GM12878 (cell line): ENCODE measurements around the gene IGSF8. TPM values are rescaled to one million over a fixed set of nuclear protein-coding genes. Genes with fewer than 3 reads are reported as not detected.

ENCODE experiments used
- ATAC-seq: fragments of 200-7000 bp; cut with Tn5 transposase; 3 replicates; pipeline ENCODE4 v1.9.1; 2020; ENCODE audit warnings: mild to moderate bottlenecking, moderate library complexity
- BruUV-seq: library from RNA; stranded (reverse); fragments of 400-500 nt; replicated peaks from 2 replicates; lab custom pipeline; 2021; lab: Mats Ljungman, UMichigan
- CTCF ChIA-PET: fragments of 300-600 bp; sonication (Branson Sonifier 250); formaldehyde crosslinking; extraction: SDS; loops from one replicate; lab custom pipeline; 2021; ENCODE audit warnings: inconsistent platforms; lab: Yijun Ruan, JAX
- POLR2A ChIA-PET: fragments of 350-600 bp; formaldehyde crosslinking; extraction: SDS; loops from one replicate; lab custom pipeline; 2021; ENCODE audit warnings: inconsistent platforms; lab: Charles Lee
- RAD21 ChIA-PET: fragments of 300-600 bp; sonication (Branson Sonifier 250); formaldehyde crosslinking; loops from one replicate; lab custom pipeline; 2023; ENCODE audit warnings: antibody characterized with exemption; ENCODE audit not compliant: unreplicated experiment; lab: Charles Lee
- SMC1A ChIA-PET: fragments of 300-600 bp; sonication (Branson Sonifier 250); formaldehyde crosslinking; loops from one replicate; lab custom pipeline; 2023; ENCODE audit not compliant: unreplicated experiment, uncharacterized antibody; lab: Charles Lee
- DNase-seq: peaks from one replicate; pipeline ENCODE4 v3.0.0-alpha.2; 2011; ENCODE audit warnings: low read depth, low spot score
- FAIRE-seq: peaks from 3 replicates; lab custom pipeline; 2011; peaks lifted over from hg19 to GRCh38; lab: Jason Lieb, UNC
- H2AFZ ChIP-seq: 2 replicates; pipeline ENCODE4 v1.6.0; 2011; ENCODE audit warnings: low read depth, low read length, control low read depth; ENCODE audit not compliant: control insufficient read depth
- H3K27ac ChIP-seq: 2 replicates; pipeline ENCODE4 v1.5.1; 2011; ENCODE audit warnings: control low read depth; ENCODE audit not compliant: control insufficient read depth, insufficient read depth
- H3K27me3 ChIP-seq, 2 experiments: replicated peaks in 1 of 2; 2 replicates each; pipeline versions ENCODE4 v1.6.0 to v1.6.1; 2011; ENCODE audit warnings: low read length in 1 of 2; ENCODE audit not compliant: control insufficient read depth in 2 of 2, insufficient read depth in 2 of 2
- H3K36me3 ChIP-seq, 2 experiments: 2 replicates each; pipeline ENCODE4 v1.5.1; 2011; ENCODE audit warnings: low read length in 1 of 2; ENCODE audit not compliant: control insufficient read depth in 2 of 2, insufficient read depth in 2 of 2
- H3K4me1 ChIP-seq: 2 replicates; pipeline ENCODE4 v1.6.1; 2011; ENCODE audit warnings: mild to moderate bottlenecking, low read length, moderate library complexity, mixed read lengths; ENCODE audit not compliant: control insufficient read depth, insufficient read depth
- H3K4me2 ChIP-seq: 2 replicates; pipeline ENCODE4 v1.6.0; 2011; ENCODE audit warnings: control low read depth; ENCODE audit not compliant: control insufficient read depth, insufficient read depth
- H3K4me3 ChIP-seq: fragments of 200-600 bp; sonication (generic); 2 replicates; pipeline ENCODE4 v1.5.1; 2016
- H3K79me2 ChIP-seq: 2 replicates; pipeline ENCODE4 v1.6.0; 2011; ENCODE audit warnings: low read length; ENCODE audit not compliant: control insufficient read depth, insufficient read depth
- H3K9ac ChIP-seq: 2 replicates; pipeline ENCODE4 v1.8.0; 2011; ENCODE audit warnings: low read length, control low read depth, mixed read lengths; ENCODE audit not compliant: control insufficient read depth, insufficient read depth
- H3K9me3 ChIP-seq: replicated peaks from 3 replicates; pipeline ENCODE4 v1.5.1; 2011; ENCODE audit warnings: mild to moderate bottlenecking, low read length; ENCODE audit not compliant: control insufficient read depth, insufficient read depth
- H4K20me1 ChIP-seq: 2 replicates; pipeline ENCODE4 v1.6.0; 2011; ENCODE audit not compliant: control insufficient read depth, insufficient read depth
- BACH1 ChIP-seq: fragments of 450-650 bp; IDR thresholded peaks from 2 replicates; pipeline ENCODE4 v1.6.1; 2017; ENCODE audit warnings: mild to moderate bottlenecking, borderline replicate concordance
- CBX3 ChIP-seq: fragments of 200-600 bp; sonication (generic); IDR thresholded peaks from 2 replicates; pipeline ENCODE4 v1.6.1; 2016; ENCODE audit warnings: low read depth, borderline replicate concordance
- CHD4 ChIP-seq: fragments of 200-600 bp; sonication (generic); IDR thresholded peaks from 2 replicates; pipeline ENCODE4 v1.6.1; 2016; ENCODE audit warnings: mild to moderate bottlenecking
- CREM ChIP-seq: IDR thresholded peaks from 2 replicates; pipeline ENCODE4 v1.6.1; 2014; ENCODE audit warnings: antibody characterized with exemption, low read depth
- GATAD2B ChIP-seq: fragments of 450-650 bp; conservative IDR thresholded peaks from 2 replicates; pipeline ENCODE4 v1.6.1; 2017; ENCODE audit warnings: low read depth, mild to moderate bottlenecking, moderate library complexity
- HCFC1 ChIP-seq: fragments of 150-350 bp; IDR thresholded peaks from 2 replicates; pipeline ENCODE4 v1.6.1; 2014; ENCODE audit warnings: low read length
- HDAC2 ChIP-seq: fragments of 200-600 bp; sonication (generic); IDR thresholded peaks from 2 replicates; pipeline ENCODE4 v1.6.1; 2017
- KLF5 ChIP-seq: fragments of 450-650 bp; IDR thresholded peaks from 2 replicates; pipeline ENCODE4 v1.6.1; 2014; ENCODE audit warnings: mild to moderate bottlenecking; ENCODE audit not compliant: partially characterized antibody
- MXI1 ChIP-seq: fragments of 150-350 bp; IDR thresholded peaks from 2 replicates; pipeline ENCODE4 v1.6.1; 2011; ENCODE audit warnings: low read depth, mild to moderate bottlenecking, inconsistent platforms, low read length, improper control_type of control experiment
- PML ChIP-seq: IDR thresholded peaks from 2 replicates; pipeline ENCODE4 v1.6.1; 2012; ENCODE audit warnings: low read length, inconsistent platforms
- RBBP5 ChIP-seq: fragments of 200-600 bp; sonication (generic); conservative IDR thresholded peaks from 2 replicates; pipeline ENCODE4 v1.6.1; 2016
- YBX1 ChIP-seq: fragments of 450-650 bp; IDR thresholded peaks from 2 replicates; pipeline ENCODE4 v1.6.1; 2016; ENCODE audit warnings: antibody characterized with exemption
- WGBS: methylation state at CpG from one replicate; pipeline ENCODE4 v1.1.6; 2016; ENCODE audit warnings: low lambda C conversion rate; ENCODE audit not compliant: insufficient replicate concordance, insufficient coverage; ENCODE audit errors: missing lambda C conversion rate; 5-methylcytosine and 5-hydroxymethylcytosine counted together
- in situ Hi-C: fragments of 300-500 bp; cut with MboI; formaldehyde crosslinking; loops from 9 replicates; pipeline ENCODE4 v1.14.3; 2018; ENCODE audit warnings: mixed read lengths
- intact Hi-C: fragments of 100-400 bp; cut with micrococcal nuclease; formaldehyde crosslinking; loops from one replicate; pipeline ENCODE4 v1.14.2; 2022; ENCODE audit not compliant: unreplicated experiment
- polyA plus RNA-seq, 11 experiments: library from polyadenylated mRNA; depleted of rRNA in 4 of 11; unstranded in 6 of 11; stranded (reverse) in 5 of 11; fragments of >200 nt; fragmentation: Nextera tagmentation in 4 of 11; fragmentation: Illumina TruSeq in 1 of 11; extraction: Ambion mirVana in 4 of 11; extraction: Trizol in 1 of 11; gene quantifications; 1 replicate in 1 of 11; 2 replicates in 10 of 11; pipeline versions ENCODE4 v1.2.1 to v1.2.3, GENCODE V29; 2011 to 2016; ENCODE audit warnings: inconsistent platforms in 2 of 11, missing spikeins in 2 of 11, low read depth in 1 of 11
- total RNA-seq, 4 experiments: library from RNA; depleted of rRNA in 3 of 4; stranded (reverse); fragments of >200 nt in 3 of 4; fragmentation: Illumina TruSeq in 1 of 4; extraction: Trizol in 1 of 4; gene quantifications; 2 replicates each; pipeline versions ENCODE4 v1.2.1 to v1.2.3, GENCODE V29; 2013 to 2021
- TF ChIP-seq, protein P1 (sequence below): fragments of 450-650 bp; IDR thresholded peaks from 2 replicates; pipeline ENCODE4 v1.6.1; 2017; ENCODE audit warnings: mild to moderate bottlenecking, low read depth, inconsistent platforms; ENCODE audit not compliant: poor library complexity, severe bottlenecking

Gene IGSF8
- total and polyA plus RNA-seq, 10 of the 15 experiments (the other 5 are each of a cell fraction or from before 2014, with no cell fraction given) = 0.64 to 24.7 (median 13.9) TPM

DNA sequence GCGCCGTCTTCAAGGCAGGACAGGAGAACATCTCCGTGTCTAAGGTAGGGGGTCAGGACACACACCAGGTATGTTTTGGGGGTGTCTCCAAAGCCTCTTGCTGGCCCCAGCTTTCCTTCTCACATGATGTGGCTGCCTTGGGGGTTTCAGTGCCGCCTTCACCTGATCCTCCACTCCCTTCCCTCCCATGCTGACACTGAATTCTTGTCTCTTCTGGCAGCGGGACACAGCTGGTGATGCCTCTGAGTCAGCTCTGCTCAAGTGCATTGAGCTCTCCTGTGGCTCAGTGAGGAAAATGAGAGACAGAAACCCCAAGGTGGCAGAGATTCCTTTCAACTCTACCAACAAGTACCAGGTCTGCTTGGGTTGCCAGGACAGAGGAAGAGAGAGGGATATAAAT is 30.6 kb upstream of the IGSF8 start:
- ChIA-PET POLR2A (no interaction called here), RAD21 (no interaction called here), CTCF (interaction anchor here (1.4 kb wide), 1 partner anchor 162 kb away, joined by 4 read pairs; no protein-coding TSS in a partner anchor), SMC1A (interaction anchor here (0.7 kb wide), 1 partner anchor 33 kb away, joined by 3 read pairs; no protein-coding TSS in a partner anchor)
- H2AFZ ChIP-seq = no peak overlapping the region
- 0 out of 4 replicates have a peak, but pooled peaks cover 1 to 2% of the 10 kb centered on the region in 2 experiments for H3K27me3 ChIP-seq
- H3K4me3 ChIP-seq = no peak overlapping the region
- TF ChIP-seq MXI1 (no peak), HCFC1 (no peak)
- in situ Hi-C loops (no loop called here), intact Hi-C loops (no loop called here)
- H3K36me3 ChIP-seq = no peaks in the 10 kb centered on the region
- H3K4me1 ChIP-seq = no peaks in the 10 kb centered on the region
- 58% methylated on average over 5 of the region's 5 CpGs for WGBS
- H4K20me1 ChIP-seq = no peaks in the 10 kb centered on the region
- no peaks in the 10 kb centered on the region for H3K79me2 ChIP-seq
- DNase-seq (no peak), FAIRE-seq (no peak), ATAC-seq (no peak)
- H3K9ac ChIP-seq = no peak overlapping the region
- no TSS peak for BruUV-seq
- no peak overlapping the region for H3K27ac ChIP-seq
- no peak overlapping the region for H3K4me2 ChIP-seq
- H3K9me3 ChIP-seq = no peaks in the 10 kb centered on the region

DNA sequence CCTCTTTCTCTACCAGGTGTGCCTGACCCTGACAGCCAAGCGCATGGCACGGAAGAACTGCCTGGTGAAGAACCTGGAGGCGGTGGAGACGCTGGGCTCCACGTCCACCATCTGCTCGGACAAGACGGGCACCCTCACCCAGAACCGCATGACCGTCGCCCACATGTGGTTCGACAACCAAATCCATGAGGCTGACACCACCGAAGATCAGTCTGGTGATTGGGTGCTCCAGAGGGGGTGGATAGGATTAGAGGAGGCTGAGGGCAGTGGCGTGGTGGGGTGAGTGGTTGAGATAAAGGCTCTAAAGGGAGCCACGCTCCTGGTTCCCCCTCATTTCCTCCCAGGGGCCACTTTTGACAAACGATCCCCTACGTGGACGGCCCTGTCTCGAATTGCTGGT is 30.2 kb upstream of the IGSF8 start:
- ChIA-PET RAD21 (no interaction called here), CTCF (interaction anchor here (1.4 kb wide), 1 partner anchor 163 kb away, joined by 4 read pairs; no protein-coding TSS in a partner anchor), SMC1A (interaction anchor here (0.7 kb wide), 1 partner anchor 33 kb away, joined by 3 read pairs; no protein-coding TSS in a partner anchor), POLR2A (no interaction called here)
- Histone ChIP-seq H3K27me3 (0 out of 4 replicates have a peak, but pooled peaks cover 1 to 2% of the 10 kb centered on the region in 2 experiments), H3K27ac (no peak overlapping the region), H3K4me2 (no peak overlapping the region), H3K9ac (no peak overlapping the region), H3K9me3 (no peaks in the 10 kb centered on the region), H4K20me1 (no peaks in the 10 kb centered on the region), H2AFZ (no peak overlapping the region), H3K79me2 (no peaks in the 10 kb centered on the region), H3K4me1 (no peaks in the 10 kb centered on the region), H3K4me3 (no peak overlapping the region), H3K36me3 (no peaks in the 10 kb centered on the region)
- DNase-seq (no peak), ATAC-seq (no peak), FAIRE-seq (no peak)
- 58% methylated on average over 18 of the region's 18 CpGs for WGBS
- intact Hi-C loops = no loop called here
- TF ChIP-seq CREM (no peak), BACH1 (no peak), RBBP5 (no peak), GATAD2B (no peak), KLF5 (no peak), YBX1 (no peak), CHD4 (no peak), CBX3 (no peak), PML (no peak), HDAC2 (no peak)
- TF ChIP-seq, protein P1, sequence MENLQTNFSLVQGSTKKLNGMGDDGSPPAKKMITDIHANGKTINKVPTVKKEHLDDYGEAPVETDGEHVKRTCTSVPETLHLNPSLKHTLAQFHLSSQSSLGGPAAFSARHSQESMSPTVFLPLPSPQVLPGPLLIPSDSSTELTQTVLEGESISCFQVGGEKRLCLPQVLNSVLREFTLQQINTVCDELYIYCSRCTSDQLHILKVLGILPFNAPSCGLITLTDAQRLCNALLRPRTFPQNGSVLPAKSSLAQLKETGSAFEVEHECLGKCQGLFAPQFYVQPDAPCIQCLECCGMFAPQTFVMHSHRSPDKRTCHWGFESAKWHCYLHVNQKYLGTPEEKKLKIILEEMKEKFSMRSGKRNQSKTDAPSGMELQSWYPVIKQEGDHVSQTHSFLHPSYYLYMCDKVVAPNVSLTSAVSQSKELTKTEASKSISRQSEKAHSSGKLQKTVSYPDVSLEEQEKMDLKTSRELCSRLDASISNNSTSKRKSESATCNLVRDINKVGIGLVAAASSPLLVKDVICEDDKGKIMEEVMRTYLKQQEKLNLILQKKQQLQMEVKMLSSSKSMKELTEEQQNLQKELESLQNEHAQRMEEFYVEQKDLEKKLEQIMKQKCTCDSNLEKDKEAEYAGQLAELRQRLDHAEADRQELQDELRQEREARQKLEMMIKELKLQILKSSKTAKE = no peak
- BruUV-seq = no TSS peak
- in situ Hi-C loops = no loop called here
